ENCODE measurements around the gene CNTNAP2.

DNA sequence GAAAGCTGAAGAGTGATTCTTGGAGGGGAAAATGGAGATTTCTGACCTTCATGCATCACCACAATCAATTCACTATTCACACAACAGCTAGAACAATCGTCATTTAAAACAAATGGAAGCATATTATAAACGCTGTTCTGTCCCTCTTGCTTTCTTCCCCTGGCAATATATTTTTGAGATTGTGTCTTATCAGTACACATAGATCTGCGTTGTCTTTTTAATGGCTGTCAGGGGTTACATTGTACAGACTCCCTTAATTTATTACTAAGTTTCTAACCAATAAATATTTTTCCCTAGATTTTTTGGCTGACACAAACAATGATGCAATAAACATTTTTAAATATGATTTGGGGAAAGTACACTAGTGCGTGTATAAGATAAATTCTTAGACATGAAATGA, 1358.3 kb downstream of the CNTNAP2 start:
- TF ChIP-seq POLR2A (IDR thresholded peaks at IDR 0.05), result no peak
- TF ChIP-seq, protein P1, sequence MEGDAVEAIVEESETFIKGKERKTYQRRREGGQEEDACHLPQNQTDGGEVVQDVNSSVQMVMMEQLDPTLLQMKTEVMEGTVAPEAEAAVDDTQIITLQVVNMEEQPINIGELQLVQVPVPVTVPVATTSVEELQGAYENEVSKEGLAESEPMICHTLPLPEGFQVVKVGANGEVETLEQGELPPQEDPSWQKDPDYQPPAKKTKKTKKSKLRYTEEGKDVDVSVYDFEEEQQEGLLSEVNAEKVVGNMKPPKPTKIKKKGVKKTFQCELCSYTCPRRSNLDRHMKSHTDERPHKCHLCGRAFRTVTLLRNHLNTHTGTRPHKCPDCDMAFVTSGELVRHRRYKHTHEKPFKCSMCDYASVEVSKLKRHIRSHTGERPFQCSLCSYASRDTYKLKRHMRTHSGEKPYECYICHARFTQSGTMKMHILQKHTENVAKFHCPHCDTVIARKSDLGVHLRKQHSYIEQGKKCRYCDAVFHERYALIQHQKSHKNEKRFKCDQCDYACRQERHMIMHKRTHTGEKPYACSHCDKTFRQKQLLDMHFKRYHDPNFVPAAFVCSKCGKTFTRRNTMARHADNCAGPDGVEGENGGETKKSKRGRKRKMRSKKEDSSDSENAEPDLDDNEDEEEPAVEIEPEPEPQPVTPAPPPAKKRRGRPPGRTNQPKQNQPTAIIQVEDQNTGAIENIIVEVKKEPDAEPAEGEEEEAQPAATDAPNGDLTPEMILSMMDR (IDR thresholded peaks at IDR 0.05), result no peak
